Right lung (tissue), 5 donors: ENCODE results near the gene CAMK2G. TPM values are rescaled to one million over a fixed set of nuclear protein-coding genes. Genes with fewer than 3 reads are reported as not detected.
"Not testable (repeated sequence)": the region's sequence is repeated elsewhere in the genome, so short reads cannot be mapped to it uniquely, and the experiment has no call there.

ENCODE experiments used
- DNase-seq, 2 donors: peaks; one replicate each; pipeline ENCODE4 v3.0.0-alpha.2; 2013
- polyA plus RNA-seq, 5 donors: library from polyadenylated mRNA; unstranded; fragments of 120-200 nt; gene quantifications; one replicate each; pipeline versions ENCODE4 v1.2.1 to v1.2.3, GENCODE V29; 2013; ENCODE audit warnings: inconsistent platforms in 1 of 5, low replicate concordance in 1 of 5; ENCODE audit not compliant: insufficient read length in 5 of 5, insufficient read depth in 1 of 5

The CAMK2G gene
- polyA plus RNA-seq, 5 donors, result 30.7 to 41.4 (median 34.7) TPM

DNA sequence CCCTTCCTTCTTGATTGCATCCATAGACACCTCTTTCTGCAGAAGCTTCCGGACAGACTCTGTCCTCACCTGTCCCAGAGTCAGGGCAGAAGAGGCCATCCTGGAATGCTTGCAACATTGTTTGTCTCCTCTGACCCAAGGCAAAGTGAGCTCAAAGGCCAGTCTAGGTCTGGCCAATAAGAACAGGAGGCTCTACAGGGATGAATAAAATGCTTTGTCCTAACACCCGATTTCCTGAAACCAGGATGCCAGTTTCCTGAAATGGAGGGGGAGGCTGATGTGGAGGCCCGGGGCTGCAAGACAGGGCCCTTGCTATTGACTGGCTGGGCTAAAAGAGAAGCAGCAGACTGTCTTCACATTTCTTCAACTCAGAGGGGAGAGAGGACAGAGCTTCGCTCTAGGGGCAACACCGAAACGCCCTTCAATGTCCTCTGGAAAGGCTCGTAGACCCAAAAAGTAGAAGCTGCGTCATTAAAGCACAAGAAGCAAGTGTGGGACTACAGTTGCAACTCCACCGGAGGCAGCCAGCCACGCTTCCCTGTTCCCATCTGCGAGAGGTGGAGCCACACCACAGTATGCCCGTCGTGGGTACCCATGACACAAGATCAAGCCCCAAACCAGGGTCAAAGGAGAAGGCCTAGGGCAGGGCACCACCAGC, 33.8 kb downstream of the CAMK2G start:
- DNase-seq, result no peak

DNA sequence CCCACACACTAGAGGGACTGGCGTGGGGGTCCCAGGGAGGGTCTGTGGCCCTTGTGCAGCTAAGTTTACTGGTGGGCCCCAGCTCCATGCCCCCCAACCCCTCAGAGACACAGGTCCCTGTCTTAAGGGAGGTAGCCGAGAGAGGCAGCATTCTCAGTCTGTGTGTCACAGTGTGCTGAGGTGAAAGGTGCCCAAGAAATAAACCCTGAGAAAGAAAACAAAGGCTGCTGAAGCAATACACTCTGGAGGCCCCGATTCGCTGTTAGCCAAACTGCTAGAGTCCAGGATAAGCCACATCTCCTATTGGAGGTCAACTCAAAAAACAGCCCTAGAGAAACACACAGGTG, 34.3 kb downstream of the CAMK2G start:
- no peak for DNase-seq

DNA sequence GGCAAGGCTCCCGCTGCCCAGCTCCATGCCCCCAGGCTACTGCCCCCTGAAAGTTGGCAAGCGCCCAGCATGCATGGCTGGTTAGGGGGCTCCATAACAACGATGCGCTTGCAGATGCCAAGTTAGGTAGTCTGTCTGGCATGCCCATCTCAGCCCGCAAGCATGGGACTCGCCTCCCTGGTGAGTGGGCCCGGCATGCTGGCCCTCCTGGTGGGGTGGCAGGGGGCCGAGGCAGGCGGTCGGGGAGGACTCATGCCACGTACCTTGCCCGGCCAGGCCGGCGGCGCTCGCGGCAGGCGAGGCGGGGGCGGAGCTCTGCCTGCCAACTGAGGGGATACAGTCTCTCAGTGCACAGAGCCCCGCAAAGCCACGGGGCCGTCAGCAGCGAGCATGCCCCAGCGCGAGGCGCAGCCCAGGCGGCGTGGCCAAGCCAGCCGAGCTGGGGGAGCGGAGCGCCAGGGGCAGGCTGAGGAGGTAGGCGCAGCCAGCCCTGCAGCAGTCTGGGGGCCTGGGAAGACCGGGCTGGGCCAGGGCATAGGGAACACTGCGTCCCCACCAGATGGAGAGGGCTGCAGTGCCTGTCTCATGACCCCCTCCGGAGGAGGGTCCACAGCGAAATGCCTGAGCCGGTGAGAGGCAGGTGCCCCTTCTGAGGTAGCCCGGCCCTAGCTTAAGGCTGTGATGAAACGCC, 34.9 kb downstream of the CAMK2G start:
- no peak for DNase-seq

DNA sequence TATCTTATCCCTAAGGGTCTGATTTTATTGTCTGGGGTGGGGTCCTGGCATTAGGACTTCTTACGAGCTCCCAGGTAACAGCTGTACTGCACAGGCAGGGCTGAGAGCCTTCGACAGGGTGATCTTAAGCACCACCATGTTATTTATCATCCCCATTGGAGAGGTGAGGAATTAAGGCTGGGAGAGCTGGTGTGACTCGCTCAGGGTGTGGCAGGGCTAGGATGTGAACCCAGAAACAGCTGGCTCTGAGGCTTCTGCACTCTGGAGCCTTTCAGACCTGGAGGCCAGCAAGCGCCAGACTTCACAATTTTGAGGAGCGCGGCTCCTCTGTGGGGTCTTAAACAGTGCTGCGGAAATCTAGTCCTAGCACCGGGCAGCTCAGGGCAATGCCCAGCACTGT, 35.5 kb downstream of the CAMK2G start:
- DNase-seq, result no peak

DNA sequence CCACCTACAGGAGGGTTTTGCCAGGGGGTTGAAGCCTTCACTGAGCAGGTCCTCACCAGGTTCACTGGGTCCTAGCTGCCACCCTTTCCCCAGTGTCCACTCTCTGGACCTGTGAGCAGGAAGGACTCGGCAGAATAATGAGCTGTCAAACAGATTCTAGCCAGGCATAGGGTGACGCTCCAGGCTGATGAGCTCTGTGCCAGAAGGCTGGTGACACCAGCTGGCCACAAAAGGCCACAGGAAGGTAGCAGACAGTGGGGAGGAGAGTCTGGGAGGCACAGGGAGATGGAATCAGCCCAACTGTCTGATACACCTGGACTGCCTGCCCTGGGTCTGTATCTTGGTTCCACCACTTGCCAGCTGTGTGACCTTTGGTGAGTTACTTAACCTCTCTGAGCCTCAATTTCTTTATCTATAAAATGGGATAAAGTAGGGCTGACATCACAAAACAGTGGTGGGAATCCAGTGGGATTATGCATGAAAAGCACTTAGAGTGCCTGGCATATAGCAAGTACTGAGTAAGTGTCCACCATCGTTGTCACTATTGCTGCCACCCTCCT, 36.3 kb downstream of the CAMK2G start:
- no peak for DNase-seq

DNA sequence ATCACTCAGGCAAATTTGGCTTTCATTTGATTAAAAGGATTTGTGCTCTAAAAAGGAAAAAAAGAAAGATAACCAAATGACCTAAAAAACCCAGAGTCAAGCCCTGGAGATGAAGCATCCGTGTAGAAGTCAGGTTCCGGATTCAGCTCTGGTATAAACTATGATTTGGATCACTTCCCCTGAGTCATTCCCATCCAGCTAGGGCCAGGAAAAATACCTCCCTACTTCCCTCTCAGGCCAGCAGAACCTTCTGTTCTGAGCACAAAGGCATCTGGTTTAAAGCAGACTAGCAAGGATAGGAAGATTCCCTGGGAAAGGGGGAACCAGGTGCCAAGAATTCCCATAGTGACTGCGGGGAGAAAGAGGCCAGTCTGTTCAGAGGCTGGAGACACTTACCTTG, 37.3 kb downstream of the CAMK2G start:
- no peak for DNase-seq

DNA sequence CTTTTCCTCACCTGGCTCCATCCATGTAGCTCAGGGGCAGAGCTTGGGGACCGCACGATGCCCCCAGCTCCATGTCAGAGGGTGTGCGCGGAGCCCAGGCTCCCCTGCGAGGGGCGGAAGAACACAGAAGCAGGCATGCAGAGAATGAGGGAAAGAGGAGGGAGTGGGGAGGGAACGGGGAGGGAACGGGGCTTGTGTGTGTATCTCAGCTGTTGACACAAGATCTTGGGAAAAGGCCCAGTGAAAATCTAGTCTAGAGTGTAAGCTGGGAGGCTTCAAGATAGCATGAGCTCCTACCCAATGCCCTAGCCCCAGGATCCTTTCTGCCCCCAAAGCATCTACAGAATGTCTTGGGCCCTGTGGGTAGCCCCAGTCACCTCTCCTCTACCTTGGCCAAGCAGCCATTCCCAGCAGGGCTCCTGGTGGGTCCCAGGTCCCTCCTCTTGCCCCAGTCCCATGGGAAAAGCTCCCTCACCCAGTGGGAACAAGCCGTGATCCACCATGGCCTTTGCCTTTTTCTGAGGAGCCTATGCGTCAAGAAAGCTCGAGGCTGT, 37.9 kb downstream of the CAMK2G start:
- no peak for DNase-seq

DNA sequence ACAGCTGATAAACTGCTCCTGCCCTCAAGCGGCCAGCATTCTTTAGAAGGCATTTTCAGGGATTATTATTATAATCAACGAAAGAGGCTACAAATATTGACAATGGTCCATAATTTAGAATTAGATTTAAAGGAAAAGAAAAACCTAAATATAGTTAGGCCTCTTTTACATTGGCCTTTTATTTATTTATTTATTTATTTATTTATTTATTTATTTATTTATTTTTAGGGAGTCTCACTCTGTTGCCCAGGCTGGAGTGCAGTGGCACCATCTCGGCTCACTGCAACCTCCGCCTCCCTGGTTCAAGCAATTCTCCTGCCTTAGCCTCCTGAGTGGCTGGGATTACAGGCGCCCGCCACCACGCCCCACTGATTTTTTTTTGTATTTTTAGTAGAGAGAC, 45.3 kb downstream of the CAMK2G start:
- not testable (repeated sequence) for DNase-seq

DNA sequence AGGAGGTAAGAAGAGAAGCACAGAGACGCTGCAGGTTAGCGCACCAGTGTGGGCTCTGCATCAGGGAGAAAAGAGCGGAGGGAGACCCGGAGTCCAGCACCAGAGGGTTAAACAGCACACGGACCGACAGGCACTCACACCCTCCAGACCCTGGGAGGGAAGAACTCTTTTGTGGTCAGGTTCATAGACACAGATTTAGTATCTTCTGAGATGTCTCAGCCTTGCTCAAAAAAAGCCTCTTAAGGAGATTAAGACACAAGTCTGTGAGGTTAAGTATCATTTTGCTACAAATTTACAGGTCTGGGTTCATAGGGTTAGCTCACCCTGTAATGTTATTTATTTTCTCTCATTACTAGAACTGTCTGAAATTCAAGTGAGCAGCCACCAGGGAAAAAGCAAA, 46.2 kb downstream of the CAMK2G start:
- no peak for DNase-seq

DNA sequence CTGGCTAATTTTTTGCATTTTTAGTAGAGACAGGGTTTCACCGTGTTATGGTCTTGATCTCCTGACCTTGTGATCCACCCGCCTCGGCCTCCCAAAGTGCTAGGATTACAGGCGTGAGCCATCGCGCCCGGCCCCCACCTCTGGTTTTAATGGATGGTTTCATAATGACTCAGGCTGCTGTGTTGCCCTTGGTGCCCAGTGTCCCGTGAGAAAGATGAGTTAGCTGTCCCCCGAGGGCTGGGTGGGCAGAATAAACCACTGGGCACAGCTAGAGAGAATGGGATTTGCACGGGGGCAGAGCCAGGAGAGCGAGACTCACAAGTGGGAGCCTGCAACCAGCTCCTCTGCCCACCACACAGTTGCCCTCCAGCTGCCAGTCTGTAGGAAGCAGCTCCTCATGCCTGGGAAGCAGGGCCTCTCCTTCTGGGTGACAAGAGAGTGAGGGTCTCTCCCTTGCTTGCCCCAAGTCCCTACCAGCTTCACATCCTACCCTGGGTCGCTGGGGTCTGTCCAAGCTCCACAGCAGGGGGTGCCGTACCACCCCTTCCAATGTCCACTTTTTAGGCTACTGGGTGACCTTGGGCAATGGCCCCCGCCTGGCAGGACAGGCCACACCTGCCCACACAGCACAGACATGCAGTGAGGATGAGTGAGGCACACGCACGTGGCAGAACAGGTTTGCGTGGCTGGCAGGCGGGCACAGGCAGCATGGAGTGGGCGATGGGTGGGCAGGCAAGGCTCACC, 46.8 kb downstream of the CAMK2G start:
- DNase-seq, result no peak

DNA sequence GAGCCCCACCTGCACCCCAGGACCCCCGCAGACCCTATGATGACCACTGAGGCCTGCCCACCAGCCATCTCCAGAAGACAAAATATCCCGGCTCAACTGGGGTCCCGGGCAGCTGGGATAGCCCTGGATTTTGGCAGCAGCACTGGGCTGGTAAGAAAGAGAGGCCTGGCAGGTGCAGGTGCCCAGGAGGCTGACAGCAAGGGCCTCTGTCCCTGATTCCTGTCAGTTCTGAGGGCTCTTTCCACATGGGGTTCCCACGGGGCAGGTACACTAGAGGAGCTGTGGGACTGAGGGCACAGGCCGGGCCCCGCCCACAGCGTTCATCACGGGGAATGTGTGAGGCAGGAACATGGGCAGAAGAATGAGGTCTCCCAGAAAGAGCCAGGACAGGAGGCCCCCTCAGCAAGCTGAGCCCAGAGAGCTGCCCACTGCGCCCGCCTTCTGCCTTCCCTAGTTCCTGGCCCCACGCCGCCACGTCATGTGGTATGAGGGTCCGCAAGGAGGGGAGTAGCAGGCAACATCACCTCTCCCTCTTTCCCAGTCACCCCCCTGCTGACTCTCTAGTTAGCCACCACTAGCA, 50.1 kb downstream of the CAMK2G start:
- no peak for DNase-seq

DNA sequence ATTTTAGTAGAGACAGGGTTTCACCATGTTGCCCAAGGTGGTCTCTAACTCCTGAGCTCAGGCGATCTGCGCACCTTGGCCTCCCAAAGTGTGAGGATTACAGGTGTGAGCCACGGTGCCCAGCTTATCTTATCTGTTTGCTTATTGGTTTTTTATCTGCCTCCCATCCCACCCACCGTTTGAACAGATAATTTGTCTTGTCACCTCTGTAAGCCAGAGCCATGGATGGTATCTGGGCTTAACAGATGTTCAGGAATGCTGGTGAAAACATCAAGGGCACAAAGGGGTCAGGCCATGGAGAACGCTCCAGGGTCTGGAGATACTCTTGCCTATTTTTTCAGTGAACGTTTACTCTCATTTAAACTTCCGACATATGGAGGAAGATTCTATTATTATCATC, 51.0 kb downstream of the CAMK2G start:
- DNase-seq, result no peak

DNA sequence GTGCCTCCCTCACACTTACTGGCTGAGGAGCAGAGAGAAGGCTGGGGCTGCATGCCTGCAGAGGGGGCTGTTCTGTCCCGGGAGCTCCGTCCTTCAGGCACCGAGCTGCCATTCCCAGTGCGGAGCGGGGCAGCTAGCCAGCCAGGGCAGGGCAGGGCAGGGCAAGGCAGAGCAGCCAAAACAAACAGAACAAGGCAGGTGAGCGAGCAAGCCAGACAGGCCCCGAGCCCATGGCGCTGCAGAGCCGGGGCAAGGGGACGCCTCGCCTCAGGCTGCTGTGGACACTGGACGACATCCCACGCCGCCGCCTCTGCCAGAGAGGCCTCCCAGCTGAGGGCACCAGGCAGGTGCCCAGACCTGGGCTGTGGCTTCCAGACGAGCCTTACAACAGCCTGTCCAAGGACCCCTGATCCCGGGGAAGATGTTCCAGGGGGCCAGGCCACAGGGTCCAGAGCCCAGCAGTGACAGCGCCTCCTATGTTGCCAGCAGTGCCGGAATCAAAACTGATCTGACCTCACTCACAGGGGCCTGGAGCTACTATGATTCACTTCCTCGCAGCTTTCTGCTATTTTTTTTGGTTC, 54.8 kb downstream of the CAMK2G start:
- DNase-seq, result no peak

DNA sequence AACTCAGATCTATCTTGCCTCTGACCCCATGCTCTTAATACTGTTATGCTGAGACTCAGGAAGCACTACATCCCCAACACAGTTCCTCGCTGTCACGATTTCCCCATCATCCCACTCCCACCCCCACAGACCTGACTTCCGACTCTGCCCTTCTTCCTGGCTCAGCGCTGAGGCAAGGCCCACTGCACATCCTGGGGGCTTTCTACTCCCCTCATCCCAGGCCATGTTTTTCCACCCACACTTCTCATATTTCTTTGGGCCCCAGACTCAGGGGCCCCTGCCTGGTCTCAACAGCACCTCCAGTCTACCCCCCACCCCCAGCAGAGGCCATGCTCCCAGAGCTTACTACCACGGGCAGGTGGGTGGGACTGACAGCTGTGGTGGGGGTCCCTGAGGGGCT, 55.3 kb downstream of the CAMK2G start:
- no peak for DNase-seq

DNA sequence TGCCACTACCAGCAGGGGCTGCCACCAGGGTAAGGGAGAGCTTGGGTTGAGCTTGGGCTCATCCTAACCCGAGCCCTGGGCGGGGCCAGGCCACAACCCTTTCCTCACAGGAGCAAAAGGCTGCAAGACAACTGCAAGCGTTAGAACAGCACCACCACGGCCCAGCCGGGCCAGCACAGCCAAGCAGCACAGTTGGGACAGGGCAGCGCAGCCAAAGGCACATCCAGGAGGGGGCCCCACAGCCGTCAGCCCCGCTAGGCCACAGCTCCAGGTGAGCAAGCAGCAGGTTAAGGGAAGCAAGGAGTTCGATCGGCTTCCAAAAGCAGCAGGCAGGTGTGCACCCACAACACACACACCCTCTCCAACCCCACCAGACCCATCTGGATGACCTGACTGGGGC, 56.0 kb downstream of the CAMK2G start:
- no peak for DNase-seq

DNA sequence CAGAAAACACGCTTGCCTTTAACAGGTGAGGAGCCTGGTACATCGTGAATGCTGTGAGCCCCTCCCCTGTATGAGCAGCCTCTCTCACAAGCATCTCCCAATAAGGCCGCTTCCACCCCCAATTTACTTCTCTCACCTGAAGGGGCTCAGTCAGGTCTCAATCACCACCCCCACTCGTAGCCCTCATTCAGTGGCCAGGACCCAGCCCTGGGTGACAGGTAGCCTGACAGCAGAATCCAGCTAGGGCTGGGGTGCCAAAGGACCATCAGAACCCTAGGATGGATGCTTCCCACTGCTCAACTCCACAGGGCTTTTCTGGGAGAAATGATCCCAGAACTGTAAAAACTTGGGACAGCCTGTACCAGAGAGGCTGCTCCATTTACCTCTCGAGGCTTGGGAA, 56.5 kb downstream of the CAMK2G start:
- DNase-seq, result no peak

DNA sequence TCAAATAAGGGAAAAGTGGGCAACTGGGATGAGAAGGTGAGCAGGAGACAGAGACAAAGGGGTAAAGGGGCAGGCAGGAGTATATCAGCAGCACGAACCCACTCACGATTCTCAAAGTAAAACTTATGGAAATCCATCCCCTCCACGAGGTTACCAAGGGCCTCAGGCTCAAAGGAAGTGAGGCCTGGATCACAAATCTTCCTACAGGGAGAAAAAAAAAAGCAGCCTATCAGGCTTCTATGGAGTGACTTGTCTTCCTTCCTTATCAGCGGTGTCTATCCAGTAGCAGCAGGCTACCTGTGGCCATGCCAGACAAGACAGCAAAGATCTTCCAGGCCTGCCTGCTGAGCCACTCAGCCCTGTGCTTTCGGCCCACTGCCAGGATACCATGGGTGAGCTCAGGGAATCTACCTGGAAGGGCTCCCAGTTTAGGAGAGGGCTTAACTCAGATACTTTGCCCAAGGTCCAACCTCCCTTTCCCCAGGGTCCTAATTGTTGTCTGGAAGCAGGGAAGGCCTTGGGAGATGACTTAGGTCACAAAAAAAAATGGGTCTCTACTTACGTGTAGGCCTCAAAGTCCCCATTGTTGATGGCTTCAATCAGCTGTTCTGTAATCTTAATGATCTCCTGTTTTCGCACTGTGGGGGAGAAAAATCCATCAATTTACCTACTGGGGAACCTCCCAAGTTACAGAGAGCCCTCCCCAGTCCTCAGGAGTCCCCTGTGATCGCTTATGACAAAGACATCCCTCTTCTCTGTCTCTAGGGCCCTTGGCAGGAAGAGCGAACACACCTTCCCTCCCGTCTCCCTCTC, 57.2 kb downstream of the CAMK2G start:
- no peak for DNase-seq

DNA sequence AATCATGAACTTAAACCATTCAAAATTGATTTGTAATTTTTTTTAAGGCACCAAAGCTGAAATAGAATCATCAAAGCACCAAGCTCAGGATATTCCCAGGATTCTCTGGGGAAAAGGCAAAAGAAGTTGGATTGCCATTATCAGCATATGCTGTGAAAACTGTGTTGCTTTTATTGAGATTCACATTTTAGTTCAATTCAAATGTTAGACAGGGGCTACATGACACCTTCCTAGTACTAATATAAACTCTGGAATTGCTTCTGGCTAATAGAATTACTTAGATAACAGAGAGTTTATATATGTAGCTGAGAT, 58.7 kb downstream of the CAMK2G start:
- no peak for DNase-seq

DNA sequence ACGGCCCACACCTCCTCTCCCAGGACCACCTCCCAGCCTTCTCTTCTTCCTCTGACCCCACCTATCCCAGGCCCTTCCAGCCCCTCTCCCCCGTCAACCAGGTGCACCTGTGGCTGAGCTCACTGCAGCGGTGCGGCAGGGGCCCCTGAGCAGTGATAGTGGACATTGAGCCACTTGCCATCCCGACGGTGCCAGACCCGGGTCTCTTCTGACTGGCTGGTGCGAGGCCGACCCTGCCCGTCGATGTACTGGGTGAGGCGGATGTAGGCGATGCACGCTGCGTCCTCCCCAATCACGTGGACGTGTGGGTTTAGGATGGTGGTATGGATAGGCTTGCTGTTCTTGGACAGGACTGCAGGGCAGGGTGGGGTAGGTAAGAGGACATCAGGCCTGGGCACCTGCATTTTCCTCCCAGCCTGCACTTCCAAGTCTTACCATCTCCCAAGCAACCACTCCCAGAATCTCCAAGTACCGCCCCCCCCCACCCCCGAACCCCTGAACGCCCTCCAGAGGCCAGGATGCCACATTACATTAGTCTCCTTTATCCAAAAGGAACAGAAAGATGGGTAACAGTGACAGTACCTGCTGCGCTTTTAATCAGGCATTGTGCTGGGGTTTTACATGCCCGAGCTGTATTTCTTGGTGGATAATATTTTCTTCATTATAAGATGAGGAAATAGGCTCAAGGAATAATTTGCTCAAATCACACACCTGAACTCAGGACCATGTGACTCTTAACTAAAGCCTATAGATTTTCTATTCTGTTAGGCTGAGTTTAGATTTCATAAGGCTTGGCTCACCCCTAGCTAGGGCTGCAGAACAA, 59.2 kb downstream of the CAMK2G start:
- DNase-seq, result no peak

DNA sequence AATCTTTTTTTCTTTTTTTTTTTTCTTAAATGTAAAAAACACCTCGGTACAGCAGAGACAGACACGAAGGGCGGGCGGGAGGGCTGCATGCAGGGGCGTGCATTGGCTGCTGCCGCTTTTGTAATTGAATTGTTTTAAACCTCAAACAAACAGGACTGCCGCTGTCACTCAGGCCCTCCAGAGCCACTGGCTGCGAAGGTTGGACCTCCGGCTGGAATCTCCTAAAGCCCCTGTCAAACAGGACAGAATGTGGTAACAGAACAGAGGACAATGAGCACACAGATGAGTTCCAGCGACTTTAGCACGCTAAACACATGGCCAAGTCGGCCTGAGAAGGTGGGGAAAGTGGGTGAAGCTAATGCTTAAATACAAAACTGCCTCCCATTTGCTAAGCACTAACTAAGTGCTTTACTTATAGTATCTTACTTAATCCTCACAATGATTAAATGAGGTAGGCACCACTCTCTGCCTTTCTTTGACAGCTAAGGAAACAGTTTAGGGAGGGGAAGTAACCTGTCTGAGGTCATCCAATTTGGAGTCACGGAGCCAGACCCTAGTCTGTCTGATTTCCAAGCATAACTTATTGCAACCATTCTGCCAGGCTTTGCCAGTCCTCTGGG, 60.0 kb downstream of the CAMK2G start:
- no peak for DNase-seq
